ENCODE data around the gene GIPC1. TPM values are rescaled to one million over a fixed set of nuclear protein-coding genes. Genes with fewer than 3 reads are reported as not detected.

Gene GIPC1
- total RNA-seq, 1 experiment from 2014 or later = 205 TPM

GRCh38 chr19:14440049-14440448 lies 55.9 kb downstream of the GIPC1 start:
- BruUV-seq (replicated peaks) = no TSS peak
- no peak overlapping the region for H2AFZ ChIP-seq
- intact Hi-C loops (cut with micrococcal nuclease; ENCODE audit: unreplicated experiment) = no loop called here

DNA sequence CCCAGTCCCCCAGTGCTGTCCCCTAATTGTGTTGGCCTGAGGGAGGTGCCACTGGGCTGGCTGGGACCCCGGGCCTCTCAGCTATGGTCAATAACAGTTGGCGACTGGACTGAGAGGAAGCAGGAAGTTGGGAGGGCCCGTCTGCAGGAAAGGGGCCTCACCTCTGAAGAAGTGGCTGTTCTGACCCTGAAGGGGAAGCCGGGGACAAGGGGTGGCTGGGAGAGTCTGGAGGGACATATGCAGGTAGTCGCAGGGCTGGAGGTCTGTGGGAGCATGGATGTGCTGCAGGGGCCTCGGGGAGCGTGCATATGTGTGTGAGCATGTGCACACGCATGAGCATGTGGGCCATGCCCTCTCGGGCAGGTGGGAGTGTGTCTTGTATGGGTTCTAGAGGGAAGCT lies 56.9 kb downstream of the GIPC1 start:
- Histone ChIP-seq H3K27ac (no peak overlapping the region), H4K20me1 (ENCODE audit: insufficient read depth) (peaks cover 52% of the 10 kb centered on the region), H2AFZ (no peak overlapping the region), H3K4me1 (replicated peaks; ENCODE audit: insufficient read depth) (peaks cover 18% of the 10 kb centered on the region), H3K9me2 (ENCODE audit: insufficient read depth) (no peaks in the 10 kb centered on the region), H3K9me3 (ENCODE audit: insufficient read depth, low read depth) (no peaks in the 10 kb centered on the region), H3K79me2 (ENCODE audit: low read depth) (peaks cover 62% of the 10 kb centered on the region), H3K4me2 (no peak overlapping the region), H3K4me3 (no peak overlapping the region), H3K27me3 (ENCODE audit: insufficient read depth, low read depth) (no peaks in the 10 kb centered on the region), H3F3A (ENCODE audit: insufficient read depth, low read depth) (peaks cover 16% of the 10 kb centered on the region), H3K36me3 (ENCODE audit: low read depth) (peaks cover 18% of the 10 kb centered on the region)
- TF ChIP-seq, protein P1, sequence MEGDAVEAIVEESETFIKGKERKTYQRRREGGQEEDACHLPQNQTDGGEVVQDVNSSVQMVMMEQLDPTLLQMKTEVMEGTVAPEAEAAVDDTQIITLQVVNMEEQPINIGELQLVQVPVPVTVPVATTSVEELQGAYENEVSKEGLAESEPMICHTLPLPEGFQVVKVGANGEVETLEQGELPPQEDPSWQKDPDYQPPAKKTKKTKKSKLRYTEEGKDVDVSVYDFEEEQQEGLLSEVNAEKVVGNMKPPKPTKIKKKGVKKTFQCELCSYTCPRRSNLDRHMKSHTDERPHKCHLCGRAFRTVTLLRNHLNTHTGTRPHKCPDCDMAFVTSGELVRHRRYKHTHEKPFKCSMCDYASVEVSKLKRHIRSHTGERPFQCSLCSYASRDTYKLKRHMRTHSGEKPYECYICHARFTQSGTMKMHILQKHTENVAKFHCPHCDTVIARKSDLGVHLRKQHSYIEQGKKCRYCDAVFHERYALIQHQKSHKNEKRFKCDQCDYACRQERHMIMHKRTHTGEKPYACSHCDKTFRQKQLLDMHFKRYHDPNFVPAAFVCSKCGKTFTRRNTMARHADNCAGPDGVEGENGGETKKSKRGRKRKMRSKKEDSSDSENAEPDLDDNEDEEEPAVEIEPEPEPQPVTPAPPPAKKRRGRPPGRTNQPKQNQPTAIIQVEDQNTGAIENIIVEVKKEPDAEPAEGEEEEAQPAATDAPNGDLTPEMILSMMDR (conservative IDR thresholded peaks at IDR 0.05) = no peak
- no peak for TF ChIP-seq EZH2 (IDR thresholded peaks at IDR 0.05; ENCODE audit: low read depth)
- ChIA-PET POLR2A (ENCODE audit: unreplicated experiment) (interaction anchor here (0.6 kb wide), 1 partner anchor 1664 kb away, joined by 4 read pairs; no protein-coding TSS in a partner anchor), CTCF (no interaction called here)
- no TSS peak for BruUV-seq (replicated peaks)
- intact Hi-C loops (cut with micrococcal nuclease; ENCODE audit: unreplicated experiment) = loop anchor here (10.0 kb wide), 1 partner anchor 56 kb away; the partner anchor contains the start of gene GIPC1
- DNase-seq = no peak

More at GRCh38 chr19:14440049-14440448, 55.9 kb downstream of the GIPC1 start:
- ChIA-PET POLR2A (ENCODE audit: unreplicated experiment) (no interaction called here), CTCF (no interaction called here)
- H3K9me2 ChIP-seq (ENCODE audit: insufficient read depth) = no peaks in the 10 kb centered on the region
- TF ChIP-seq, protein P1 (conservative IDR thresholded peaks at IDR 0.05) = no peak
- TF ChIP-seq EZH2 (IDR thresholded peaks at IDR 0.05; ENCODE audit: low read depth) = no peak
- H3K9me3 ChIP-seq (ENCODE audit: insufficient read depth, low read depth) = no peaks in the 10 kb centered on the region
- no peaks in the 10 kb centered on the region for H3K27me3 ChIP-seq (ENCODE audit: insufficient read depth, low read depth)
- H3K79me2 ChIP-seq (ENCODE audit: low read depth) = peaks cover 53% of the 10 kb centered on the region
- DNase-seq = no peak
- no peak overlapping the region for H3K4me3 ChIP-seq
- H3K4me1 ChIP-seq (replicated peaks; ENCODE audit: insufficient read depth) = peaks cover 8% of the 10 kb centered on the region
- H3K4me2 ChIP-seq = no peak overlapping the region
- peaks cover 58% of the 10 kb centered on the region for H4K20me1 ChIP-seq (ENCODE audit: insufficient read depth)
- peaks cover 7% of the 10 kb centered on the region for H3F3A ChIP-seq (ENCODE audit: insufficient read depth, low read depth)
- peaks cover 24% of the 10 kb centered on the region for H3K36me3 ChIP-seq (ENCODE audit: low read depth)
- no peak overlapping the region for H3K27ac ChIP-seq

DNA sequence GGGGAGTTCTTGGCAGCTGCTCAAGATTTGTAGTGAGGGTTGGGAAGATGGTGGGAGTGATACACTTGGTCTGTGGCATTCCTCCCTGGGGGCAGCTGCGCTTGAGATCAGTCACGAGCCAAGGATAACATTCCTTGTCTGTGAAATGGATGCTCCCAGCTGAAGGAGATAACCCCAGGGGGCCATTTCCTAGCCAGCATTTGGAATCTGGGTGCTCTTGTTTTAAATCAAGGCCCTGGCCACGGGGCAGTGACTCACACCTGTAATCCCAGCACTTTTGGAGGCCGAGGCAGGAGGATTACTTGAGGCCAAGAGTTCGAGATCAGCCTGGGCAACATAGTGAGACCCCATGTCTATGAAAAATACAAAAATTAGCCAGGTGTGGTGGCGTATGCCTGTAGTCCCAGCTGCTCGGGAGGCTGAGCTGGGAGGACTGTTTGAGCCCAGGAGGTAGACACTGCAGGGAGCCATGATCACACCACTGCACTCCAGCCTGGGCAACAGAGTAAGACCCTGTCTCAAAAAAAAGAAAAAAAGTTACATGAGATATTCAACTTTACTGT lies 58.3 kb downstream of the GIPC1 start:
- no peak for DNase-seq
- H3K36me3 ChIP-seq (ENCODE audit: low read depth) = peaks cover 7% of the 10 kb centered on the region
- peaks cover 21% of the 10 kb centered on the region for H3K4me1 ChIP-seq (replicated peaks; ENCODE audit: insufficient read depth)
- BruUV-seq (replicated peaks) = no TSS peak
- no peak overlapping the region for H2AFZ ChIP-seq
- H3K9me3 ChIP-seq (ENCODE audit: insufficient read depth, low read depth) = no peaks in the 10 kb centered on the region
- TF ChIP-seq, protein P1 (conservative IDR thresholded peaks at IDR 0.05) = no peak
- TF ChIP-seq EZH2 (IDR thresholded peaks at IDR 0.05; ENCODE audit: low read depth) = no peak
- peaks cover 68% of the 10 kb centered on the region for H3K79me2 ChIP-seq (ENCODE audit: low read depth)
- H3K9me2 ChIP-seq (ENCODE audit: insufficient read depth) = no peaks in the 10 kb centered on the region
- POLR2A ChIA-PET (ENCODE audit: unreplicated experiment) = interaction anchor here (0.6 kb wide), 1 partner anchor 28 kb away, joined by 3 read pairs; no protein-coding TSS in a partner anchor
- H3K4me2 ChIP-seq = no peak overlapping the region
- intact Hi-C loops (cut with micrococcal nuclease; ENCODE audit: unreplicated experiment) = loop anchor here (10.0 kb wide), 1 partner anchor 57 kb away; the partner anchor contains the start of gene GIPC1
- H3K27me3 ChIP-seq (ENCODE audit: insufficient read depth, low read depth) = no peaks in the 10 kb centered on the region
- peaks cover 52% of the 10 kb centered on the region for H4K20me1 ChIP-seq (ENCODE audit: insufficient read depth)
- CTCF ChIA-PET = interaction anchor here (0.7 kb wide), 1 partner anchor 38 kb away, joined by 3 read pairs; the partner anchor contains the start of gene PTGER1
- H3K27ac ChIP-seq = no peak overlapping the region
- no peak overlapping the region for H3K4me3 ChIP-seq
- peaks cover 22% of the 10 kb centered on the region for H3F3A ChIP-seq (ENCODE audit: insufficient read depth, low read depth)

Data from PC-9 (cell line).